Neutrophil (primary cell): ENCODE data around the gene SLC39A11.
"Not testable (repeated sequence)": the region's sequence is repeated elsewhere in the genome, so short reads cannot be mapped to it uniquely, and the experiment has no call there.

Experiments used
- H3K27ac ChIP-seq: fragments of 200-600 bp; sonication (generic); 2 replicates; pipeline ENCODE4 v1.5.1; 2016; ENCODE audit warnings: mild to moderate bottlenecking, moderate library complexity
- H3K27me3 ChIP-seq: fragments of 200-600 bp; sonication (generic); 2 replicates; pipeline ENCODE4 v1.6.0; 2016; ENCODE audit warnings: mild to moderate bottlenecking
- H3K36me3 ChIP-seq: fragments of 200-600 bp; sonication (generic); 2 replicates; pipeline ENCODE4 v1.5.1; 2017
- H3K4me1 ChIP-seq, 2 experiments: fragments of 200-600 bp in 1 of 2; sonication (generic) in 1 of 2; 1 replicate in 1 of 2; 2 replicates in 1 of 2; pipeline versions ENCODE4 v1.5.1 to v1.6.1; 2013 to 2016; ENCODE audit warnings: low read depth in 1 of 2, low read length in 1 of 2, mild to moderate bottlenecking in 1 of 2, moderate library complexity in 1 of 2; ENCODE audit not compliant: control insufficient read depth in 1 of 2, insufficient read depth in 1 of 2
- H3K4me3 ChIP-seq, 2 experiments: fragments of 200-600 bp in 1 of 2; sonication (generic) in 1 of 2; 1 replicate in 1 of 2; 2 replicates in 1 of 2; pipeline ENCODE4 v1.5.1; 2013 to 2016; ENCODE audit warnings: low read depth in 1 of 2, low read length in 1 of 2, mild to moderate bottlenecking in 1 of 2, moderate library complexity in 1 of 2
- H3K9me3 ChIP-seq: fragments of 200-600 bp; sonication (generic); 2 replicates; pipeline ENCODE4 v1.5.1; 2016
- TF ChIP-seq, protein P1 (sequence below): fragments of 200-600 bp; sonication (generic); IDR thresholded peaks from 2 replicates; pipeline ENCODE4 v1.5.1; 2016; ENCODE audit warnings: antibody characterized with exemption

Gene SLC39A11

DNA sequence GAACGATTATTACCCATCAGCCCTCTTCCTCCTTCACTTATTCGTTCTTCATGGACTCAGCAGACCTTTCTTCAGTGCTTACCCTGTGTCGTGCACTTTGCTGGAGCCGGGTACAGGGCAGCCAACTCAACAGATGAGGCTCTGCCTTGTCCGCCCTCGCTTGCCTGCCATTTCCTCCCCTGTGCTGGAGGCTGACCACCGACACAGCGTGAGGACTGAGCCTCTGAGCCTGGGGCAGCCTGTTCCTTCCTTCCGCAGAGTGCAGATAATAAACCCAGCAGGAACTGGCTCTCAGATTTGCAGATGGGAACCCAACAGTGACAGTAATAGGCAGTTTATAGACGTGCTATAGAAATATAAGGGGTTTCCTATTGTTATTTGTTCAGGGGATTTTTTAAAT lies 7.0 kb upstream of the SLC39A11 start:
- Histone ChIP-seq H3K36me3 (no peaks in the 10 kb centered on the region), H3K9me3 (no peaks in the 10 kb centered on the region), H3K4me1 (peaks cover 61 to 72% of the 10 kb centered on the region in 2 experiments), H3K27ac (peak overlapping the region; percentile 58), H3K4me3 (no peak overlapping the region), H3K27me3 (no peaks in the 10 kb centered on the region)
- TF ChIP-seq, protein P1, sequence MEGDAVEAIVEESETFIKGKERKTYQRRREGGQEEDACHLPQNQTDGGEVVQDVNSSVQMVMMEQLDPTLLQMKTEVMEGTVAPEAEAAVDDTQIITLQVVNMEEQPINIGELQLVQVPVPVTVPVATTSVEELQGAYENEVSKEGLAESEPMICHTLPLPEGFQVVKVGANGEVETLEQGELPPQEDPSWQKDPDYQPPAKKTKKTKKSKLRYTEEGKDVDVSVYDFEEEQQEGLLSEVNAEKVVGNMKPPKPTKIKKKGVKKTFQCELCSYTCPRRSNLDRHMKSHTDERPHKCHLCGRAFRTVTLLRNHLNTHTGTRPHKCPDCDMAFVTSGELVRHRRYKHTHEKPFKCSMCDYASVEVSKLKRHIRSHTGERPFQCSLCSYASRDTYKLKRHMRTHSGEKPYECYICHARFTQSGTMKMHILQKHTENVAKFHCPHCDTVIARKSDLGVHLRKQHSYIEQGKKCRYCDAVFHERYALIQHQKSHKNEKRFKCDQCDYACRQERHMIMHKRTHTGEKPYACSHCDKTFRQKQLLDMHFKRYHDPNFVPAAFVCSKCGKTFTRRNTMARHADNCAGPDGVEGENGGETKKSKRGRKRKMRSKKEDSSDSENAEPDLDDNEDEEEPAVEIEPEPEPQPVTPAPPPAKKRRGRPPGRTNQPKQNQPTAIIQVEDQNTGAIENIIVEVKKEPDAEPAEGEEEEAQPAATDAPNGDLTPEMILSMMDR, result no peak

DNA sequence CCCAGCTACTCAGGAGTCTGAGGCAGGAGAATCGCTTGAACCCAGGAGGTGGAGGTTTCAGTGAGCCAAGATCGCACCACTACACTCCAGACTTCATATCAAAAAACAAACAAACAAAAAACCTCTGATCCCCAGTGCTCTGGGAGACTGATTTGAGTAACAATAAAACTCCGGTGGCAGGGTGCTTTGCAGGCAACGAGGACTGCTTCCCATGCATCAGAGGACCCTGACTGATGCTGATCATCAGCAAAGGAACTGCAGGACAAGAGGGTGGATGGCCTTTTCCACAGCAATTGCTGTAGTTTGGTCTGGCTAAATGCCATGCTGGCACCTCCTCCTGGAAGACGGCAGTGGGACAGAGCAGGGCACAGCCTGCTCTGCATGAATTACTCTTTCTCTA lies 6.4 kb upstream of the SLC39A11 start:
- Histone ChIP-seq H3K27ac (peak overlapping the region; percentile 58), H3K9me3 (no peaks in the 10 kb centered on the region), H3K4me1 (peaks cover 64 to 73% of the 10 kb centered on the region in 2 experiments), H3K4me3 (no peak overlapping the region), H3K27me3 (no peaks in the 10 kb centered on the region), H3K36me3 (no peaks in the 10 kb centered on the region)
- TF ChIP-seq, protein P1, result no peak

DNA sequence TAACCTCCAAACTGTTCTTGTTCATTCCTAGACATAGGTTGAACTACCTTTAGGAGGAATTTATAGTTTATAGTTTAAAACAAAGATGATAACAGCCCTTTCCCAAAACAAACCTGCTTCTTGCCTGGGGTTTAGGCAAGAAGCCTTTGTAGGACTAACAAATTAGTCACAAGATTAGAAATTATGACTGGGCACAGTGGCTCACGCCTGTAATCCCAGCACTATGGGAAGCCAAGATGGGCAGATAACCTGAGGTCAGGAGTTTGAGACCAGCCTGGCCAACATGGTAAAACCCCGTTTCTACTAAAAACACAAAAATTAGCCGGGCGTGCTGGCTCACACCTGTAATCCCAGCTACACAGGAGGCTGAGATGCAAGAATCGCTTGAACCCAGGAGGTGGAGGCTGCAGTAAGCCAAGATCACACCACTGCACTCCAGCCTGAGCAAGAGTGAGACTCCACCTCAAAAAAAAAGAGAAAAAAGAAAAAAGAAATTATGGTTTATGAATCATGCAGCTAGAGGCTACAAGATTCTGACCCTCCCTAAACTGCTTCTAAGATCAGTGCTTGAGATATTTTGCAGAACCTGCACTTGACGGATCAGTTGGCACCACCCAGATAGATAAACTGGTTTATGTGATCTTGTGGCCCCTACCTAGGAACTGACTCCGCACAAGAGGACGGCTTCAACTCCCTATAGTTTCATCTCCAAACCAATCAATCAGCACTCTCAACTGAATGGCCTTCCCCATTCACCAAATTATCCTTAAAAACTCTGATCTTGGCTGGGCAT lies 5.7 kb upstream of the SLC39A11 start:
- Histone ChIP-seq H3K4me1 (peaks cover 62 to 67% of the 10 kb centered on the region in 2 experiments), H3K27ac (peak overlapping the region; percentile 31)
- H3K36me3 ChIP-seq, H3K4me3 ChIP-seq, H3K27me3 ChIP-seq, H3K9me3 ChIP-seq: not testable (repeated sequence)

DNA sequence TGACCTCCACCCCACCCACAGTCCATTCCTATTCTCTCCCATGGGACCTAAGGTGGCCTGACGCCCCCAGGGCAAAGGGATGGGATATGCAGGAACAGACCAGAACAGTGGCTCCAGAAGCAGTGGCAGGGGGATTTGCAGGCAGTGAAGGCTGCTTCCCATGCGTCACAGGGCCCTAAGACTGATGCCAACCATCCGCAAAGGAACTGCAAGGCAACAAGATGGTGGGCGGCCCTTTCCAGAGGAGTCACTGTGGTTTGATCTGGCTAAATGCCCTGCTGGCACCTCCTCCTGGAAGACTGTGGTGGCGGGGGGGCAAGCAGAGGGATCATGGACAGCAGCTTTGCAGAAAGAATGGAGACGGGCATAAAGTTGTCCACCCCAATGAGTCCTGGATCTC lies 4.4 kb upstream of the SLC39A11 start:
- no peaks in the 10 kb centered on the region for H3K36me3 ChIP-seq
- H3K4me1 ChIP-seq, result peaks cover 75 to 79% of the 10 kb centered on the region in 2 experiments
- no peaks in the 10 kb centered on the region for H3K9me3 ChIP-seq

DNA sequence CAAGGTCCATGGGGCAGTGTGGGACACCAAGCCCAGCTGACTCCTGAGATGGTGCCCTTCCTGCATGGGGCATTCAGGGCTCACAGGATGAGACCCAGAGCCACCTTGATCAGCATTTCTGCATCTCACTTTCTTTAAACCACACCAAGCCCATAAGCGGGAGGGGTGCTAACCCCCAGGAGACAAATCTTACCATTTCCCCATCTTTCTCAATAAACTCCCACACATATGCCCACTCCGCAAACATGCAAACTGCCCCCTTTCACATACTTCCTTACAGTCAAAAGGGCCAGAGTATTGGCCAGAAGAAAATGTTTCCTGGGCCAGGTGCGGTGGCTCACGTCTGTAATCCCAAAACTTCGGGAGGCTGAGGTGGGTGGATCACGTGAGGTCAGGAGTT lies 3.7 kb upstream of the SLC39A11 start:
- Histone ChIP-seq H3K4me1 (peaks cover 80% of the 10 kb centered on the region in 2 experiments), H3K27ac (peak overlapping the region; percentile 83), H3K36me3 (no peaks in the 10 kb centered on the region), H3K27me3 (no peaks in the 10 kb centered on the region), H3K4me3 (no peak overlapping the region), H3K9me3 (no peaks in the 10 kb centered on the region)
- TF ChIP-seq, protein P1, result no peak

More for the DNA sequence above, 4.4 kb upstream of the SLC39A11 start:
- TF ChIP-seq, protein P1, result no peak
- Histone ChIP-seq H3K27me3 (no peaks in the 10 kb centered on the region), H3K4me3 (peak overlapping the region; percentile 39 to 45), H3K27ac (peak overlapping the region; percentile 83)

DNA sequence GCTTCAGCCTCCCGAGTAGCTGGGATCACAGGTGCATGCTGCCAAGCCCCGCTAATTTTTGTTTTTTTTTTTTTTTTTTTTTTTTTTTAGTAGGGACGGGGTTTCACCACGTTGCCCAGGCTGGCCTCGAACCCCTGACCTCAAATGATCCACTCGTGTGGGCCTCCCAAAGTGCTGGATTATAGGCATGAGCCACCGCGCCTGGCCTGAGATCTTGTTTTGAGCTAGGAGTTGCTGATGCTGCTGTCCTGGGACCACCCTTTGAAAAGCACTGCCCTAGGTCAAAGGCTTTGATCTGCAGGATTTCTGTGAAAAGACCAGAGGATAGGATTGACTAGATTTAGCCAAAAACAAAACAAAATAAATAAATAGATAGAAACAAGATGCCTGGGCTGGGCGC lies 798 bp upstream of the SLC39A11 start:
- no peak overlapping the region for H3K4me3 ChIP-seq
- no peaks in the 10 kb centered on the region for H3K27me3 ChIP-seq
- peaks cover 73 to 80% of the 10 kb centered on the region in 2 experiments for H3K4me1 ChIP-seq
- H3K36me3 ChIP-seq, result peaks cover 3% of the 10 kb centered on the region
- TF ChIP-seq, protein P1, result no peak
- no peak overlapping the region for H3K27ac ChIP-seq
- no peaks in the 10 kb centered on the region for H3K9me3 ChIP-seq
